K562 (cell line): ENCODE results near the gene TMCO1. TPM values are rescaled to one million over a fixed set of nuclear protein-coding genes. Genes with fewer than 3 reads are reported as not detected.

ENCODE experiments used
- ARID1B ChIP-seq: fragments of 450-650 bp; IDR thresholded peaks from 2 replicates; pipeline ENCODE4 v1.6.1; 2016; ENCODE audit warnings: antibody characterized with exemption, mild to moderate bottlenecking, inconsistent platforms
- CREB1 ChIP-seq, 2 experiments: sonication (generic) in 1 of 2; formaldehyde crosslinking in 1 of 2; IDR thresholded peaks; 2 replicates each; pipeline versions ENCODE4 v1.6.1 to v1.8.0; 2012 to 2022; ENCODE audit warnings: inconsistent platforms in 1 of 2, mild to moderate bottlenecking in 1 of 2, missing genetic modification reagents in 1 of 2, moderate library complexity in 1 of 2
- DMBX1 ChIP-seq: fragments of 250-450 bp; sonication (Bioruptor Pico); IDR thresholded peaks from 2 replicates; pipeline ENCODE4 v1.8.0; 2022; ENCODE audit warnings: inconsistent platforms, mild to moderate bottlenecking, moderate library complexity, borderline replicate concordance
- EP400 ChIP-seq: fragments of 450-650 bp; IDR thresholded peaks from 2 replicates; pipeline ENCODE4 v1.6.1; 2017; ENCODE audit warnings: antibody characterized with exemption, mild to moderate bottlenecking, moderate library complexity
- HEY1 ChIP-seq: fragments of 250-450 bp; sonication (Bioruptor Pico); IDR thresholded peaks from 2 replicates; pipeline ENCODE4 v1.5.0; 2020; ENCODE audit warnings: mild to moderate bottlenecking, moderate library complexity, borderline replicate concordance
- HMG20B ChIP-seq: fragments of 250-450 bp; sonication (Bioruptor Pico); IDR thresholded peaks from 2 replicates; pipeline ENCODE4 v1.5.0; 2021; ENCODE audit warnings: mild to moderate bottlenecking
- IRF2 ChIP-seq: sonication (generic); formaldehyde crosslinking; IDR thresholded peaks from 2 replicates; pipeline ENCODE4 v1.8.1; 2022; ENCODE audit warnings: mild to moderate bottlenecking, missing genetic modification reagents
- KDM1A ChIP-seq, 2 experiments: fragments of 450-650 bp; IDR thresholded peaks; 2 replicates each; pipeline ENCODE4 v1.6.1; 2016; ENCODE audit warnings: mild to moderate bottlenecking in 2 of 2
- NFE2 ChIP-seq: IDR thresholded peaks from 2 replicates; pipeline ENCODE4 v1.6.1; 2014; ENCODE audit warnings: antibody characterized with exemption, low read depth
- PHB ChIP-seq: fragments of 250-450 bp; sonication (Bioruptor Pico); IDR thresholded peaks from 2 replicates; pipeline ENCODE4 v1.5.0; 2021
- RBM34 ChIP-seq: fragments of 200-400 bp; formaldehyde crosslinking; IDR thresholded peaks from 2 replicates; pipeline ENCODE4 v1.6.1; 2018; ENCODE audit warnings: low read length, borderline replicate concordance; ENCODE audit not compliant: insufficient read depth
- SIN3B ChIP-seq: fragments of 450-650 bp; IDR thresholded peaks from 2 replicates; pipeline ENCODE4 v1.6.1; 2017; ENCODE audit warnings: low read depth, mild to moderate bottlenecking, moderate library complexity
- TRIM24 ChIP-seq, 2 experiments: fragments of 450-650 bp; IDR thresholded peaks; 2 replicates each; pipeline ENCODE4 v1.6.1; 2016
- ZKSCAN8 ChIP-seq: fragments of 200-800 bp; sonication (Bioruptor generic); IDR thresholded peaks from 2 replicates; pipeline ENCODE4 v1.6.1; 2016; ENCODE audit warnings: missing genetic modification characterization, missing compliant biosample characterization
- ZNF133 ChIP-seq: fragments of 250-450 bp; sonication (Bioruptor Pico); IDR thresholded peaks from 2 replicates; pipeline ENCODE4 v1.4.0; 2020; ENCODE audit warnings: mild to moderate bottlenecking
- ZNF253 ChIP-seq: fragments of 250-450 bp; sonication (Bioruptor Pico); conservative IDR thresholded peaks from 2 replicates; pipeline ENCODE4 v1.6.1; 2021; ENCODE audit warnings: mild to moderate bottlenecking
- ZNF384 ChIP-seq: IDR thresholded peaks from 2 replicates; pipeline ENCODE4 v1.6.1; 2012; ENCODE audit warnings: low read depth, low read length, improper control_type of control experiment
- polyA plus RNA-seq, 8 experiments: library from polyadenylated mRNA; depleted of rRNA in 4 of 8; stranded (reverse) in 5 of 8; unstranded in 3 of 8; fragments of >200 nt; fragmentation: Nextera tagmentation in 2 of 8; fragmentation: Illumina TruSeq in 1 of 8; extraction: Ambion mirVana in 2 of 8; extraction: Trizol in 1 of 8; gene quantifications; 2 replicates each; pipeline versions ENCODE4 v1.2.1 to v1.2.3, GENCODE V29; 2011 to 2014; ENCODE audit warnings: inconsistent platforms in 1 of 8, missing spikeins in 1 of 8
- total RNA-seq, 7 experiments: library from RNA; depleted of rRNA in 6 of 7; stranded (reverse); fragments of >200 nt in 6 of 7; fragmentation: Illumina TruSeq in 2 of 7; extraction: Trizol in 2 of 7; gene quantifications; 2 replicates each; pipeline versions ENCODE4 v1.2.1 to v1.2.3, GENCODE V29; 2011 to 2021; ENCODE audit warnings: low replicate concordance in 1 of 7
- TF ChIP-seq, protein P1 (sequence below): sonication (generic); formaldehyde crosslinking; IDR thresholded peaks from 2 replicates; pipeline ENCODE4 v1.8.1; 2022; ENCODE audit warnings: missing genetic modification reagents
- TF ChIP-seq, protein P2 (sequence below): fragments of 250-450 bp; sonication (Bioruptor Pico); IDR thresholded peaks from 2 replicates; pipeline ENCODE4 v1.9.0; 2021; ENCODE audit warnings: mild to moderate bottlenecking
- TF ChIP-seq, protein P3 (sequence below): fragments of 200-800 bp; sonication (Bioruptor generic); IDR thresholded peaks from 2 replicates; pipeline ENCODE4 v1.6.1; 2016; ENCODE audit warnings: missing genetic modification characterization, missing compliant biosample characterization
- TF ChIP-seq, protein P4 (sequence below): IDR thresholded peaks from 2 replicates; pipeline ENCODE4 v1.6.1; 2016; ENCODE audit warnings: missing genetic modification characterization, missing compliant biosample characterization

Gene TMCO1
- total and polyA plus RNA-seq, 9 of the 15 experiments (the other 6 are each of a cell fraction or from before 2014, with no cell fraction given), result 69.3 to 561 (median 175) TPM

DNA sequence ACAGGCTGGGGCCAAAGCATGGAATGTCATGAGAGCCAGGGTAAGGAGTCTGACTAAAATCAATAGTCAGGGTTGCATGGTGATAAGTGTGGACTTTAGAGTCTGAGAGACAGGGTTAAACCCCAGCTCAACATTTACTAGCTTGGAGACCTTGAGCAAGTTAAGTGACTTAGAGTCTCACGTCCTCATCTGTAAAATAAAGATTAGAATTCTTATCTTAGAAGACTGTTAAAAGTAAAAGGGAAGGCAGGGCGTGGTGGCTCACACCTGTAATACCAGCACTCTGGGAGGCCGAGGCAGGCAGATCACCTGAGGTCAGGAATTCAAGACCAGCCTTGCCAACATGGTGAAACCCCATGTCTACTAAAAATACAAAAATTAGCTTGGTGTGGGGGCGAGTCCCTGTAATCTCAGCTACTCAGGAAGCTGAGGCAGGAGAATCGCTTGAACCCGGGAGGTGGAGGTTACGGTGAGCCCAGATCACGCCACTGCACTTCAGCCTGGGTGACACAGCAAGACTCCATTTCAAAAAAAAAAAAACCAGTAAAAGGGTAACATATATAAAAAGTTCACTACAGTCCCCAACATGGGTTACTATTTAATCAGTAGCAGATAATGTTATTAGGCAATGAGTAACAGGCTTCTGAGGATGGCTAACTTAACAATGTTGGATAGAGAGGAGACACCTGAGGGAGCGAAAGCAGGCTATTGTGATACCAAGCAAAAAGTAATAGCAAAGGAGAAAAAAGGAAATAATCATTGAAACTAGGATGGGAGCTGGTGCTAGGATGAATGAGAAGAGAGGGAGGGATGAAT lies 20.8 kb downstream of the TMCO1 start (continued):
- TF ChIP-seq, protein P1, sequence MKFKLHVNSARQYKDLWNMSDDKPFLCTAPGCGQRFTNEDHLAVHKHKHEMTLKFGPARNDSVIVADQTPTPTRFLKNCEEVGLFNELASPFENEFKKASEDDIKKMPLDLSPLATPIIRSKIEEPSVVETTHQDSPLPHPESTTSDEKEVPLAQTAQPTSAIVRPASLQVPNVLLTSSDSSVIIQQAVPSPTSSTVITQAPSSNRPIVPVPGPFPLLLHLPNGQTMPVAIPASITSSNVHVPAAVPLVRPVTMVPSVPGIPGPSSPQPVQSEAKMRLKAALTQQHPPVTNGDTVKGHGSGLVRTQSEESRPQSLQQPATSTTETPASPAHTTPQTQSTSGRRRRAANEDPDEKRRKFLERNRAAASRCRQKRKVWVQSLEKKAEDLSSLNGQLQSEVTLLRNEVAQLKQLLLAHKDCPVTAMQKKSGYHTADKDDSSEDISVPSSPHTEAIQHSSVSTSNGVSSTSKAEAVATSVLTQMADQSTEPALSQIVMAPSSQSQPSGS (CRISPR knock-in tag), result no peak
- TF ChIP-seq NFE2 (no peak), KDM1A (IDR thresholded peaks at IDR 0.05) (peak; percentile 65 to 71; a peak in 3 of 4 replicates), HEY1 (CRISPR knock-in tag) (no peak), IRF2 (CRISPR knock-in tag) (no peak), ZNF253 (CRISPR knock-in tag) (no peak), TRIM24 (IDR thresholded peaks at IDR 0.05) (0 out of 4 replicates have a peak, but pooled peaks of 1 of the 2 experiments have one; percentile 31), ZNF133 (CRISPR knock-in tag) (no peak), PHB (CRISPR knock-in tag) (no peak), DMBX1 (no peak), ZKSCAN8 (no peak), HMG20B (no peak), RBM34 (no peak), SIN3B (no peak), ZNF384 (no peak), EP400 (no peak), ARID1B (peak; percentile 59), CREB1 (IDR thresholded peaks at IDR 0.05) (no peak), CREB1 (CRISPR knock-in tag; IDR thresholded peaks at IDR 0.05) (no peak)
- TF ChIP-seq, protein P2, sequence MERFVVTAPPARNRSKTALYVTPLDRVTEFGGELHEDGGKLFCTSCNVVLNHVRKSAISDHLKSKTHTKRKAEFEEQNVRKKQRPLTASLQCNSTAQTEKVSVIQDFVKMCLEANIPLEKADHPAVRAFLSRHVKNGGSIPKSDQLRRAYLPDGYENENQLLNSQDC, result no peak
- TF ChIP-seq, protein P3, sequence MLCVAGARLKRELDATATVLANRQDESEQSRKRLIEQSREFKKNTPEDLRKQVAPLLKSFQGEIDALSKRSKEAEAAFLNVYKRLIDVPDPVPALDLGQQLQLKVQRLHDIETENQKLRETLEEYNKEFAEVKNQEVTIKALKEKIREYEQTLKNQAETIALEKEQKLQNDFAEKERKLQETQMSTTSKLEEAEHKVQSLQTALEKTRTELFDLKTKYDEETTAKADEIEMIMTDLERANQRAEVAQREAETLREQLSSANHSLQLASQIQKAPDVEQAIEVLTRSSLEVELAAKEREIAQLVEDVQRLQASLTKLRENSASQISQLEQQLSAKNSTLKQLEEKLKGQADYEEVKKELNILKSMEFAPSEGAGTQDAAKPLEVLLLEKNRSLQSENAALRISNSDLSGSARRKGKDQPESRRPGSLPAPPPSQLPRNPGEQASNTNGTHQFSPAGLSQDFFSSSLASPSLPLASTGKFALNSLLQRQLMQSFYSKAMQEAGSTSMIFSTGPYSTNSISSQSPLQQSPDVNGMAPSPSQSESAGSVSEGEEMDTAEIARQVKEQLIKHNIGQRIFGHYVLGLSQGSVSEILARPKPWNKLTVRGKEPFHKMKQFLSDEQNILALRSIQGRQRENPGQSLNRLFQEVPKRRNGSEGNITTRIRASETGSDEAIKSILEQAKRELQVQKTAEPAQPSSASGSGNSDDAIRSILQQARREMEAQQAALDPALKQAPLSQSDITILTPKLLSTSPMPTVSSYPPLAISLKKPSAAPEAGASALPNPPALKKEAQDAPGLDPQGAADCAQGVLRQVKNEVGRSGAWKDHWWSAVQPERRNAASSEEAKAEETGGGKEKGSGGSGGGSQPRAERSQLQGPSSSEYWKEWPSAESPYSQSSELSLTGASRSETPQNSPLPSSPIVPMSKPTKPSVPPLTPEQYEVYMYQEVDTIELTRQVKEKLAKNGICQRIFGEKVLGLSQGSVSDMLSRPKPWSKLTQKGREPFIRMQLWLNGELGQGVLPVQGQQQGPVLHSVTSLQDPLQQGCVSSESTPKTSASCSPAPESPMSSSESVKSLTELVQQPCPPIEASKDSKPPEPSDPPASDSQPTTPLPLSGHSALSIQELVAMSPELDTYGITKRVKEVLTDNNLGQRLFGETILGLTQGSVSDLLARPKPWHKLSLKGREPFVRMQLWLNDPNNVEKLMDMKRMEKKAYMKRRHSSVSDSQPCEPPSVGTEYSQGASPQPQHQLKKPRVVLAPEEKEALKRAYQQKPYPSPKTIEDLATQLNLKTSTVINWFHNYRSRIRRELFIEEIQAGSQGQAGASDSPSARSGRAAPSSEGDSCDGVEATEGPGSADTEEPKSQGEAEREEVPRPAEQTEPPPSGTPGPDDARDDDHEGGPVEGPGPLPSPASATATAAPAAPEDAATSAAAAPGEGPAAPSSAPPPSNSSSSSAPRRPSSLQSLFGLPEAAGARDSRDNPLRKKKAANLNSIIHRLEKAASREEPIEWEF (CRISPR knock-in tag), result no peak
- TF ChIP-seq, protein P4, sequence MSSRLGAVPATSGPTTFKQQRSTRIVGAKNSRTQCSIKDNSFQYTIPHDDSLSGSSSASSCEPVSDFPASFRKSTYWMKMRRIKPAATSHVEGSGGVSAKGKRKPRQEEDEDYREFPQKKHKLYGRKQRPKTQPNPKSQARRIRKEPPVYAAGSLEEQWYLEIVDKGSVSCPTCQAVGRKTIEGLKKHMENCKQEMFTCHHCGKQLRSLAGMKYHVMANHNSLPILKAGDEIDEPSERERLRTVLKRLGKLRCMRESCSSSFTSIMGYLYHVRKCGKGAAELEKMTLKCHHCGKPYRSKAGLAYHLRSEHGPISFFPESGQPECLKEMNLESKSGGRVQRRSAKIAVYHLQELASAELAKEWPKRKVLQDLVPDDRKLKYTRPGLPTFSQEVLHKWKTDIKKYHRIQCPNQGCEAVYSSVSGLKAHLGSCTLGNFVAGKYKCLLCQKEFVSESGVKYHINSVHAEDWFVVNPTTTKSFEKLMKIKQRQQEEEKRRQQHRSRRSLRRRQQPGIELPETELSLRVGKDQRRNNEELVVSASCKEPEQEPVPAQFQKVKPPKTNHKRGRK (tag), result no peak
